Measurements from ENCODE around the gene PRDM2. TPM values are rescaled to one million over a fixed set of nuclear protein-coding genes. Genes with fewer than 3 reads are reported as not detected.

The PRDM2 gene
- total RNA-seq, 1 donor from 2014 or later: 46.7 TPM

DNA sequence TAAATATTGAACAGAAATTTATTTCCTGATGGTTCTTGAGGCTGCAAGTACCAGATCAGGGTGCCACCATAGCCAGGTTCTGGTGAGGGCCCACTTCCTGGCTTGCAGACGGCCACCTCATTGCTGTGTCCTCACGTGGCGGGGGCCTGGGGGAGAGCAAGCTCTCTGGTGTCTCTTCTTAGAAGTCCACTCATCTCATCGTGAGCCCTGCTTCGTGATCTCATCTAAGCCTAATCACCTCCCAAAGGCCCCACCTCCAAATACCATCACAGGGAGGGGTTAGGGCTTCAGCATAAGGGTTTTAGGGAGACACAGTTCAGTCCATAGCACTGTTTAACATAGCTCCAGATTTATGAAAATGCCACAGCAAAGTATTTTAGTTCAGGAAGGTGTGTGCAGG, 119.7 kb downstream of the PRDM2 start:
- no peak for DNase-seq
- ATAC-seq: peak; percentile 22
- intact Hi-C loops (cut with DNase I): no loop called here

GRCh38 chr1:13820055-13820454, 120.1 kb downstream of the PRDM2 start:
- no peak overlapping the region for H3K27ac ChIP-seq
- H3K4me1 ChIP-seq: no peaks in the 10 kb centered on the region
- H3K9me3 ChIP-seq: no peaks in the 10 kb centered on the region
- ATAC-seq (no peak), DNase-seq (no peak)
- TF ChIP-seq, protein P1, sequence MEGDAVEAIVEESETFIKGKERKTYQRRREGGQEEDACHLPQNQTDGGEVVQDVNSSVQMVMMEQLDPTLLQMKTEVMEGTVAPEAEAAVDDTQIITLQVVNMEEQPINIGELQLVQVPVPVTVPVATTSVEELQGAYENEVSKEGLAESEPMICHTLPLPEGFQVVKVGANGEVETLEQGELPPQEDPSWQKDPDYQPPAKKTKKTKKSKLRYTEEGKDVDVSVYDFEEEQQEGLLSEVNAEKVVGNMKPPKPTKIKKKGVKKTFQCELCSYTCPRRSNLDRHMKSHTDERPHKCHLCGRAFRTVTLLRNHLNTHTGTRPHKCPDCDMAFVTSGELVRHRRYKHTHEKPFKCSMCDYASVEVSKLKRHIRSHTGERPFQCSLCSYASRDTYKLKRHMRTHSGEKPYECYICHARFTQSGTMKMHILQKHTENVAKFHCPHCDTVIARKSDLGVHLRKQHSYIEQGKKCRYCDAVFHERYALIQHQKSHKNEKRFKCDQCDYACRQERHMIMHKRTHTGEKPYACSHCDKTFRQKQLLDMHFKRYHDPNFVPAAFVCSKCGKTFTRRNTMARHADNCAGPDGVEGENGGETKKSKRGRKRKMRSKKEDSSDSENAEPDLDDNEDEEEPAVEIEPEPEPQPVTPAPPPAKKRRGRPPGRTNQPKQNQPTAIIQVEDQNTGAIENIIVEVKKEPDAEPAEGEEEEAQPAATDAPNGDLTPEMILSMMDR (IDR thresholded peaks at IDR 0.05): no peak
- intact Hi-C loops (cut with DNase I): no loop called here
- H3K36me3 ChIP-seq: peaks cover 22% of the 10 kb centered on the region
- H3K4me3 ChIP-seq: no peak overlapping the region
- H3K27me3 ChIP-seq: no peaks in the 10 kb centered on the region

More for the DNA sequence above, 119.7 kb downstream of the PRDM2 start:
- H3K9me3 ChIP-seq: no peaks in the 10 kb centered on the region
- H3K36me3 ChIP-seq: peaks cover 22% of the 10 kb centered on the region
- no peak overlapping the region for H3K27ac ChIP-seq
- H3K4me1 ChIP-seq: no peaks in the 10 kb centered on the region
- TF ChIP-seq, protein P1 (IDR thresholded peaks at IDR 0.05): no peak
- H3K4me3 ChIP-seq: no peak overlapping the region
- no peaks in the 10 kb centered on the region for H3K27me3 ChIP-seq

GRCh38 chr1:13820456-13820855, 120.5 kb downstream of the PRDM2 start:
- no peak overlapping the region for H3K27ac ChIP-seq
- no peak overlapping the region for H3K4me3 ChIP-seq
- no peaks in the 10 kb centered on the region for H3K9me3 ChIP-seq
- ATAC-seq: peak; percentile 31
- DNase-seq: peak; percentile 54
- intact Hi-C loops (cut with DNase I): no loop called here
- H3K27me3 ChIP-seq: no peaks in the 10 kb centered on the region
- peaks cover 22% of the 10 kb centered on the region for H3K36me3 ChIP-seq
- TF ChIP-seq, protein P1 (IDR thresholded peaks at IDR 0.05): no peak
- H3K4me1 ChIP-seq: no peaks in the 10 kb centered on the region

GRCh38 chr1:13823126-13823880, 123.3 kb downstream of the PRDM2 start:
- DNase-seq (peak; percentile 54), ATAC-seq (no peak)
- Histone ChIP-seq H3K4me3 (no peak overlapping the region), H3K9me3 (no peaks in the 10 kb centered on the region), H3K27me3 (no peaks in the 10 kb centered on the region), H3K4me1 (no peaks in the 10 kb centered on the region), H3K27ac (no peak overlapping the region), H3K36me3 (peaks cover 7% of the 10 kb centered on the region)
- TF ChIP-seq, protein P1 (IDR thresholded peaks at IDR 0.05): no peak
- intact Hi-C loops (cut with DNase I): no loop called here

DNA sequence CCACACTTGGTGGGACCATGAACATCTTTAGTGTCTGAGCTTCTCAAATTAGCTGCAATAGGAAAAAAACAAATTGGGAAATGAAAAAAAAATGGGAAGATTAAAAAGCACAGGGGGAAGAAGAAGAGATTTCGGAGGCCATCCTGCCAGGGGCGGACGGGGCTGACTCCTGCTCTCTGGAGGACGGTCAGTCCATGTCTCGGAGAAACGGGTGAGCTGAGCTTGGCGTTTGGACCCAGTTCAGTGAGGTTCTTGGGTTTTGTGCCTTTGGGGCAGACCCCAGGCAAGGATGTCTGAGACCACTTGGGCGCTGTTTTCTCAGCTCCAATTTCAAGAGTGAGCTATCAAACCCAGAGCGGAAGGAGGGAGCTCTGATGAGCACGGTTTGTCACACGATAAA, 123.9 kb downstream of the PRDM2 start:
- no peaks in the 10 kb centered on the region for H3K9me3 ChIP-seq
- peak; percentile 40 for DNase-seq
- H3K4me3 ChIP-seq: no peak overlapping the region
- H3K27ac ChIP-seq: no peak overlapping the region
- TF ChIP-seq, protein P1 (IDR thresholded peaks at IDR 0.05): no peak
- H3K4me1 ChIP-seq: no peaks in the 10 kb centered on the region
- H3K27me3 ChIP-seq: no peaks in the 10 kb centered on the region
- intact Hi-C loops (cut with DNase I): no loop called here
- peaks cover 7% of the 10 kb centered on the region for H3K36me3 ChIP-seq
- ATAC-seq: no peak

Data from upper lobe of right lung (tissue), 1 donor.